Activated CD8-positive, alpha-beta memory T cell treated with anti-CD3 and anti-CD28 coated beads, Interleukin-2, amount 50 U/mL, for 1 hour (primary cell): ENCODE measurements around the gene PHF2.

Experiments used
- DNase-seq: peaks from one replicate; pipeline ENCODE4 v3.0.0-alpha.2; 2020; ENCODE audit errors: extremely low read depth

Gene PHF2

GRCh38 chr9:93652604-93653592 lies 76.5 kb downstream of the PHF2 start:
- no peak for DNase-seq

GRCh38 chr9:93653760-93654159 lies 77.4 kb downstream of the PHF2 start:
- DNase-seq = no peak

DNA sequence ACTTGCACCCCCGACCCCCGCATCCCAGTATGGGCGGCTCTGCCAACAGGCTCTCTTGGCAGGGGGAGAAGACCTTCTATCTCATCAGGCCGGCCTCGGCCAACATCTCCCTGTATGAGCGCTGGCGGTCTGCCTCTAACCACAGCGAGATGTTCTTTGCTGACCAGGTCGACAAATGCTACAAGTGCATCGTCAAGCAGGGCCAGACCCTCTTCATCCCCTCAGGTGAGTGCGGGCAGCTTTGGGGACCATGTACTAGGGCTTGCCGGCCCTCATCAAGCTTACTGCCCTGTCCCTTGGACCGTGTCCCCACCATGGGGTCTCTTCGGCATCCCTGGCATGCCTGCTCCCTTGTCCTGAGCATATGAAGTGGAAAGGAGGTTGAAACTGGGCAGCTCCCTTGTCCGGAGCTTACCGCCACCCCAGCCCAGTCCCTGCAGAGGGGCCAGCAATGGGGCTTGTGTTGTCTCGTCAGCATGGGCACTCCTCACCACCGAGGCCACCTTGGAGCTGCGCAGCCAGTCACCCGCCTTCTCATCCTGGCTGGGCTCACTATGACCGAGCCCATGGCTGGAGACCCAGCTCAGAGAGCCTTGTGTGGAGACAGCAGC lies 78.1 kb downstream of the PHF2 start:
- no peak for DNase-seq

DNA sequence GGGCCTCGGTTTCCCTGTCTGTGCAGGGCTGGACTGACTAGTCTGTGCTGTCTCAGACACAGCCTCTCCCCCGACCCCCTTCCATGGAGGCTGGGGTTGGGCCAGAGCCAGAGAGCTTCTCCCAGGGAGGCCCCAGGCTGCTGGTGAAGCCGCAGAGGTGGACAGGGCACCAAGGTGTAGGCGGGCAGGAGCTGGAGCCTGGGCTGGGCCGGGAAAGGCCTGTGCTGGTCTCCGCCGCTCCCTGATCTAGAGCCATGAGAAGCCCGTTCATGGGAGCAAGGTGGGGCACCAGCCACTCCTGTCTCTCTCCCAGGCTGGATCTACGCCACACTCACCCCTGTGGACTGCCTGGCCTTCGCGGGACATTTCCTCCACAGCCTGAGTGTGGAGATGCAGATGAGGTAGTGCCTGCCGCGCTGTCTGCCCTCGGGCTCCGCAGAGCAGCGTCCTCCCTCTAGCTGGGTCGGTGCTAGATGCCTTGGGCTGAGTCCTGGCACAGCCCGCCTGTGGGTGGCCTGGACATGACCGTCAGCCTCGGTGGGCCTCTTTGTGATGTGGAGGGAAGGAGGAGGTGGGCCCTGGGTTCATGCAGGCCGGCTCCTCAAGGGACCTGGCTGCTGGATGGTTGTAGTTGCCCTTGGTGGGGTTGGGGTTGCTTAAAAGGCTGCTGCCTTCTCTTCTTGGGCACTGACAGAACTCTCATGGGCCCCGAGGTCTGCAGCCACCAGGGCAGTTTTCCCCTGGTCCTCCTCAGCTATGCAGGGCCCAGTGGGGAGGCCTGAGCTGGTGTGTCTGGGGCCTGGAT lies 79.4 kb downstream of the PHF2 start:
- no peak for DNase-seq

- no peak for DNase-seq
Observed at GRCh38 chr9:93656426-93657239, 80.2 kb downstream of the PHF2 start.

DNA sequence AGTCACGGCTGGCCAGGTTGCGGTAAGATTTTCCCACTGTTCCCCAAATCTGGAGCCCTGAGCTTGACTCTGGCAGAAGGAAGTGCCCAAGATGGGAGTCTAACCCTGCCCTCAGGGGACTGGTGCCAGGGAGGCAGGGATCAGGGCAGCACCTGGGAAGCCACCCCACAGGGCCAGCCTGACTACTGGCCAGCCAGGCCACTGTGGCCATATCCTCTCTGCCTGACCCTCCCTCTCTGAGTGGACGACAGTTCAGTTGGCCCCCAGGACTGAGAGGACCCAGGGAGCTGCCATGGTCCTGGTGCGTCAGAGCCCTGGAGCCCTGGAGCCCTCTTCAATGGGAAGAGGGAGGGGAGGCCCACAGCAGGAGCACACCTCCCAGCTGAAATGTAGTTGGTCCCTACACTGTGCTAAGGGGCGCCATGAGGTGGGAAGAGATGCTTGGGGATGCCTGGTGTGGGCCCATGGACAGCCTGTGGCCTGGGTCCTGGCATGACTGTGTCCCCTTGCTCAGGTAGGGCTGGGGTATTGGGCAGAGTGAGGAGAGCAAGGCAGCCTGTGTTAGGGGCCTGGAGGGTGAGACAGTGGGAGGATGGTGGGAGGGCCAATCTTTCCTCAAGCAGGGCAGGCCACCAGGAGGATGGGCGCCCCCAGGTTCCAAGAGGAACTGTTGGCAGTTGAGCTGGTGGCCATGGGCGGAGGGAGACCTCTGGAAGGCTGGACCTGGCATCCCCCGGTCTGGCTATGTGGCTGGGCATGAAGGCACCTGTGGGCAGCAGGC lies 81.1 kb downstream of the PHF2 start:
- no peak for DNase-seq

GRCh38 chr9:93658184-93658925 lies 82.0 kb downstream of the PHF2 start:
- DNase-seq = no peak

- DNase-seq = no peak
Observed at GRCh38 chr9:93659044-93659836, 82.9 kb downstream of the PHF2 start.

- no peak for DNase-seq
Observed at GRCh38 chr9:93659837-93660177, 83.4 kb downstream of the PHF2 start.

DNA sequence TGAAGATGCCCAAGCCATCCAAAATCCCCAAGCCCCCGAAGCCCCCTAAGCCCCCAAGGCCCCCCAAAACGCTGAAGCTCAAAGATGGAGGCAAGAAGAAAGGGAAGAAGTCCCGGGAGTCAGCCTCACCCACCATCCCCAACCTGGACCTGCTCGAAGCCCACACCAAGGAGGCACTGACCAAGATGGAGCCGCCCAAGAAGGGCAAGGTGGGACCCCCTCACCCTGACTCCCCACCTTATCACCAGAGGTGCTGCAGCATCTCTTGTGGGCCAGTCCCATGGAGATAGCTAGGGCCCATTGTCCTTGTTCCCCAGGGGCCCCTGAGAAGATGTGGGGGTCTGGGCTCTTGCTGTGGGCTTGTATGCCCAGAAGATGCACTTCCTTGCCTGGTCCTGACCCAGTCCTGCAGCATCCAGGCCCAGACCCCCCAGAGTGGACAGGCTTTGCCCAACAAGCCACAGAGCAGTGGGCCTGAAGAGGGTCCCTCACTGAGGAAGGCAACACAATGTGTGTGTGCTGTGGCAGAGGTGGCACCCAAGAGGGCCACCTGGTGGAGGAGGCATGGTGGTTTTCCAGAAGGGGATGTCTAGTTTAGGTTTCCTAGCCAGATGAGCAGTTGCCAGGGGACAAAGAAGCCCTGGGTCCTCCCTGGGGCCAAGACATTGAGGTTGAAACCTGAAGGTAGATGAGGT lies 84.1 kb downstream of the PHF2 start:
- no peak for DNase-seq

GRCh38 chr9:93661591-93661990 lies 85.2 kb downstream of the PHF2 start:
- DNase-seq = no peak

- DNase-seq = no peak
Observed at GRCh38 chr9:93662016-93662638, 85.7 kb downstream of the PHF2 start.

DNA sequence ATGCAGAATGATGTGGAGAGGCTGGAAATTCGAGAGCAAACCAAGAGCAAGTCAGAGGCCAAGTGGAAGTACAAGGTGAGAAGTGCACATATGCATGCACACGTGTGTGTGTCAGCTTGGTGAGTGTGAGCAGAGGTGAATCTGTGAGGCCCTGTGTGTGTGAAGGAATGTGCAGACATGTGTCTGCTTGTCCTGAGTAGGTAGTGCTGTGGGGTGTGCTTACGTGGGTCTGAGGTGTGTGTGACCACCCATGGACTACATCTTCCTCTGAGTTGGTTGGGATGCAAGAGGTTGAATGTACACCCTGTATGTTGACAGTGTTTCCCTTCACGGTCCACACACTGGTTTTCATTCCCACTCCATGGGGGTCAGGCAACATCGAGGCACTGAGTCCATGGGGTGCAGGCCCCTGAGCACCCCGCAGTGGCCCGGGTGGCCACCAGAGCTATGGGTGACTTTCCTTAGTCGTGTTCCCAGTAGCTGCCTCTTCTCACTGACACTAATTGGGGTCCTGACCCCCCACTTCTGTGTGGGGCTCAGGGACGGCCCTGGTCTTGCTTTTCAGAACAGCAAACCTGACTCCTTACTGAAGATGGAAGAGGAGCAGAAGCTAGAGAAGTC lies 86.7 kb downstream of the PHF2 start:
- no peak for DNase-seq

- DNase-seq = no peak
Observed at GRCh38 chr9:93663877-93664548, 87.6 kb downstream of the PHF2 start.

GRCh38 chr9:93664549-93665120 lies 88.3 kb downstream of the PHF2 start:
- DNase-seq = no peak

GRCh38 chr9:93665128-93665636 lies 88.8 kb downstream of the PHF2 start:
- DNase-seq = no peak
